ENCODE data around the gene APP. TPM values are rescaled to one million over a fixed set of nuclear protein-coding genes. Genes with fewer than 3 reads are reported as not detected.
"Not testable (repeated sequence)": the region's sequence is repeated elsewhere in the genome, so short reads cannot be mapped to it uniquely, and the experiment has no call there.

The APP gene
- total RNA-seq, 1 donor from 2014 or later, result 1,137 TPM

GRCh38 chr21:26025536-26026512 is 144.7 kb downstream of the APP start:
- Mint-ChIP-seq H3K27ac (ENCODE audit: unreplicated experiment) (no peak overlapping the region), H3K36me3 (ENCODE audit: low read depth, unreplicated experiment) (peaks cover 30% of the 10 kb centered on the region), H3K27me3 (ENCODE audit: unreplicated experiment) (peaks cover 9% of the 10 kb centered on the region), H3K4me3 (ENCODE audit: unreplicated experiment) (no peak overlapping the region), H3K4me1 (ENCODE audit: unreplicated experiment) (peaks cover 38% of the 10 kb centered on the region), H3K9me3 (ENCODE audit: unreplicated experiment) (no peaks in the 10 kb centered on the region)
- TF ChIP-seq CTCF (IDR thresholded peaks at IDR 0.05; ENCODE audit: unreplicated experiment), result no peak
- DNase-seq (ENCODE audit: low spot score), result no peak

DNA sequence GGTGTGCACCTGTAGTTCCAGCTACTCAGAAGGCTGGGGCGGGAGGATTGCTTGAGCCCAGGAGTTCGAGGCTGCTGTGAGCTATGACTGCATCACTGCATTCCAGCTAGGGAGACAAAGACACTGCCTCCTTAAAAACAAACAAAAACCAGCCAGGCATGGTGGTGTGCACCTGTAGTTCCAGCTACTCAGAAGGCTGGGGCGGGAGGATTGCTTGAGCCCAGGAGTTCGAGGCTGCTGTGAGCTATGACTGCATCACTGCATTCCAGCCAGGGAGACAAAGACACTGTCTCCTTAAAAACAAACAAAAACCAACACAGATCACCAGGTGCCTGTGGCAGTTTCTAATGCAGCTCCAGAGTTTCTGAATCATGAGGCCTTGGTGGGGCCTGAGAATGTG is 147.2 kb downstream of the APP start:
- H3K27me3 Mint-ChIP-seq (ENCODE audit: unreplicated experiment); H3K4me3 Mint-ChIP-seq (ENCODE audit: unreplicated experiment); H3K9me3 Mint-ChIP-seq (ENCODE audit: unreplicated experiment); DNase-seq (ENCODE audit: low spot score); H3K27ac Mint-ChIP-seq (ENCODE audit: unreplicated experiment): not testable (repeated sequence)
- peaks cover 29% of the 10 kb centered on the region for H3K36me3 Mint-ChIP-seq (ENCODE audit: low read depth, unreplicated experiment)
- H3K4me1 Mint-ChIP-seq (ENCODE audit: unreplicated experiment), result peaks cover 33% of the 10 kb centered on the region

DNA sequence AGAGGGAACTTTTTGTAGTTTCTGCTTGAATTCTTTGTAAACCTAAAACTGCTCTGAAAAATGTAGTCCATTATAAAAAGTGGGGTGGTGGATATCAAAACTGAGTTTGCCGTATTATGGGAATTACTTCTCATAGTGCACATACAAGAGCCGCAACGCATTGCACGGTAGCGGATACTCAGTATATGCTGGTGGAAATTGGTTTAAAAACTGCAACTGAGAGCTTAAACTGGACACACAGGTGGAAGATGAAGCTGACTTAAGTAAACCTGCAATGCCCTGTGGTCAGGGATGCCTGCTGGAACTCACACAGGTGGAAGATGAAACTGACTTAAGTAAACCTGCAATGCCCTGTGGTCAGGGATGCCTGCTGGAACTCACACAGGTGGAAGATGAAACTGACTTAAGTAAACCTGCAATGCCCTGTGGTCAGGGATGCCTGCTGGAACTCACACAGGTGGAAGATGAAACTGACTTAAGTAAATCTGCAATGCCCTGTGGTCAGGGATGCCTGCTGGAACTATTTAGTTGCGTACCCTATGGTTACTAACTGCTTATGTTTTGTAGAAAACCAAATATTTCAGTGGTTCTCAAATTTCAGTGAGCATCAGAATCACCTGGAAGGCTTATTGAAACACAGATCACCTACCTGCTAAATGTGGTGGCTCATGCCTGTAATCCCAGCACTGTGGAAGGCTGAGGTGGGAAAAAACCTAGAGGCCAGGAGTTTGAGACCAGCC is 147.8 kb downstream of the APP start:
- H3K4me1 Mint-ChIP-seq (ENCODE audit: unreplicated experiment), result peaks cover 30% of the 10 kb centered on the region
- not testable (repeated sequence) for H3K9me3 Mint-ChIP-seq (ENCODE audit: unreplicated experiment); DNase-seq (ENCODE audit: low spot score); H3K27me3 Mint-ChIP-seq (ENCODE audit: unreplicated experiment)
- peak overlapping the region; percentile 56 for H3K4me3 Mint-ChIP-seq (ENCODE audit: unreplicated experiment)
- peak overlapping the region; percentile 58 for H3K27ac Mint-ChIP-seq (ENCODE audit: unreplicated experiment)
- peaks cover 29% of the 10 kb centered on the region for H3K36me3 Mint-ChIP-seq (ENCODE audit: low read depth, unreplicated experiment)

GRCh38 chr21:26020510-26020909 is 150.1 kb downstream of the APP start:
- DNase-seq (ENCODE audit: low spot score), result no peak
- H3K27me3 Mint-ChIP-seq (ENCODE audit: unreplicated experiment), result peaks cover 7% of the 10 kb centered on the region
- H3K27ac Mint-ChIP-seq (ENCODE audit: unreplicated experiment), result no peak overlapping the region
- H3K9me3 Mint-ChIP-seq (ENCODE audit: unreplicated experiment), result no peaks in the 10 kb centered on the region
- no peak for TF ChIP-seq CTCF (IDR thresholded peaks at IDR 0.05; ENCODE audit: unreplicated experiment)
- H3K36me3 Mint-ChIP-seq (ENCODE audit: low read depth, unreplicated experiment), result peaks cover 29% of the 10 kb centered on the region
- H3K4me3 Mint-ChIP-seq (ENCODE audit: unreplicated experiment), result no peak overlapping the region
- H3K4me1 Mint-ChIP-seq (ENCODE audit: unreplicated experiment), result peaks cover 17% of the 10 kb centered on the region

GRCh38 chr21:26020081-26020480 is 150.5 kb downstream of the APP start:
- Mint-ChIP-seq H3K36me3 (ENCODE audit: low read depth, unreplicated experiment) (peaks cover 29% of the 10 kb centered on the region), H3K27me3 (ENCODE audit: unreplicated experiment) (peaks cover 7% of the 10 kb centered on the region), H3K4me1 (ENCODE audit: unreplicated experiment) (peaks cover 16% of the 10 kb centered on the region), H3K9me3 (ENCODE audit: unreplicated experiment) (no peaks in the 10 kb centered on the region), H3K27ac (ENCODE audit: unreplicated experiment) (no peak overlapping the region), H3K4me3 (ENCODE audit: unreplicated experiment) (peak overlapping the region; percentile 2)
- no peak for TF ChIP-seq CTCF (IDR thresholded peaks at IDR 0.05; ENCODE audit: unreplicated experiment)
- DNase-seq (ENCODE audit: low spot score), result no peak
